Endothelial cell of umbilical vein (primary cell): ENCODE data around the gene LRRK1. TPM values are rescaled to one million over a fixed set of nuclear protein-coding genes. Genes with fewer than 3 reads are reported as not detected.

Source experiments
- BruUV-seq: library from RNA; stranded (reverse); fragments of 400-500 nt; replicated peaks from 2 replicates; lab custom pipeline; 2021; lab: Mats Ljungman, UMichigan
- CTCF ChIA-PET: fragments of 300-600, 350-600 bp; sonication (Branson Sonifier 250); formaldehyde crosslinking; loops from one replicate; lab custom pipeline; 2021; ENCODE audit warnings: antibody characterized with exemption, inconsistent platforms; lab: Charles Lee
- POLR2A ChIA-PET: fragments of 300-600, 350-600 bp; sonication (Branson Sonifier 250); formaldehyde crosslinking; loops from one replicate; lab custom pipeline; 2021; ENCODE audit warnings: antibody characterized with exemption, inconsistent platforms; lab: Charles Lee
- DNase-seq: peaks from one replicate; pipeline ENCODE4 v3.0.0-alpha.2; 2011; ENCODE audit warnings: low read depth, low spot score
- FAIRE-seq: peaks from 2 replicates; lab custom pipeline; 2011; peaks lifted over from hg19 to GRCh38; lab: Jason Lieb, UNC
- H2AFZ ChIP-seq: 2 replicates; pipeline ENCODE4 v1.6.0; 2012; ENCODE audit warnings: low read depth, low read length, control low read depth, inconsistent platforms
- H3K27ac ChIP-seq: 2 replicates; pipeline ENCODE4 v1.5.1; 2011; ENCODE audit warnings: low read depth, mild to moderate bottlenecking, control low read depth, low read length, moderate library complexity; ENCODE audit not compliant: insufficient read depth
- H3K27me3 ChIP-seq, 2 experiments: 2 replicates each; pipeline versions ENCODE4 v1.6.0 to v1.6.1; 2011; ENCODE audit warnings: low read length in 2 of 2, mixed read lengths in 1 of 2; ENCODE audit not compliant: control insufficient read depth in 2 of 2, insufficient read depth in 2 of 2
- H3K36me3 ChIP-seq, 2 experiments: 2 replicates in 1 of 2; 3 replicates in 1 of 2; pipeline ENCODE4 v1.5.1; 2011; ENCODE audit warnings: low read length in 2 of 2, mild to moderate bottlenecking in 1 of 2, moderate library complexity in 1 of 2; ENCODE audit not compliant: control insufficient read depth in 2 of 2, insufficient read depth in 2 of 2; ENCODE audit errors: extremely low read depth in 1 of 2
- H3K4me1 ChIP-seq: 3 replicates; pipeline ENCODE4 v1.5.1; 2011; ENCODE audit warnings: mild to moderate bottlenecking, low read length; ENCODE audit not compliant: control insufficient read depth, insufficient read depth; ENCODE audit errors: extremely low read depth
- H3K4me2 ChIP-seq: 2 replicates; pipeline ENCODE4 v1.6.1; 2011; ENCODE audit warnings: low read length, control low read depth, mixed read lengths; ENCODE audit not compliant: insufficient read depth
- H3K4me3 ChIP-seq, 3 experiments: fragments of 200-600 bp in 1 of 3; sonication (generic), shearing (Covaris generic) in 1 of 3; replicated peaks in 1 of 3; 2 replicates each; pipeline ENCODE4 v1.5.1; 2011 to 2016; ENCODE audit warnings: control low read depth in 3 of 3, low read length in 3 of 3, mild to moderate bottlenecking in 2 of 3, inconsistent platforms in 1 of 3, low read depth in 1 of 3, moderate library complexity in 1 of 3; ENCODE audit not compliant: insufficient read depth in 1 of 3
- H3K79me2 ChIP-seq: 2 replicates; pipeline ENCODE4 v1.6.0; 2012; ENCODE audit warnings: low read length, inconsistent platforms; ENCODE audit not compliant: control insufficient read depth, insufficient read depth
- H3K9ac ChIP-seq: replicated peaks from 2 replicates; pipeline ENCODE3; 2011; ENCODE audit warnings: low read length, control low read depth; ENCODE audit not compliant: insufficient read depth; ENCODE audit errors: extremely low read depth
- H3K9me1 ChIP-seq: replicated peaks from 3 replicates; pipeline ENCODE4 v1.6.0; 2011; ENCODE audit warnings: mild to moderate bottlenecking, low read length; ENCODE audit not compliant: control insufficient read depth, insufficient read depth; ENCODE audit errors: extremely low read depth
- H3K9me3 ChIP-seq: replicated peaks from 2 replicates; pipeline ENCODE4 v1.5.1; 2012; ENCODE audit warnings: low read length, inconsistent platforms; ENCODE audit not compliant: control insufficient read depth, insufficient read depth
- H4K20me1 ChIP-seq: replicated peaks from 2 replicates; pipeline ENCODE3; 2011; ENCODE audit warnings: mild to moderate bottlenecking, low read length; ENCODE audit not compliant: control insufficient read depth, insufficient read depth; ENCODE audit errors: extremely low read depth
- EZH2 ChIP-seq: IDR thresholded peaks from 2 replicates; pipeline ENCODE4 v1.6.1; 2012; ENCODE audit warnings: borderline replicate concordance, low read depth, mild to moderate bottlenecking, moderate library complexity, low read length, inconsistent platforms; ENCODE audit not compliant: severe bottlenecking
- FOS ChIP-seq: IDR thresholded peaks from 2 replicates; pipeline ENCODE4 v1.6.1; 2011; ENCODE audit warnings: mild to moderate bottlenecking, low read length, moderate library complexity, borderline replicate concordance; ENCODE audit not compliant: insufficient read depth
- GATA2 ChIP-seq: IDR thresholded peaks from 2 replicates; pipeline ENCODE4 v1.7.0; 2011; ENCODE audit warnings: low read depth, mild to moderate bottlenecking, moderate library complexity, mixed read lengths, low read length; ENCODE audit not compliant: insufficient read length, insufficient read depth
- JUN ChIP-seq: IDR thresholded peaks from 2 replicates; pipeline ENCODE4 v1.6.1; 2011; ENCODE audit warnings: borderline replicate concordance, low read depth; ENCODE audit not compliant: insufficient read length, insufficient read depth
- MAX ChIP-seq: IDR thresholded peaks from 2 replicates; pipeline ENCODE4 v1.6.1; 2011; ENCODE audit not compliant: insufficient read depth, insufficient read length
- MYC ChIP-seq: IDR thresholded peaks from one replicate; pipeline ENCODE4 v1.6.1; 2011; ENCODE audit warnings: mild to moderate bottlenecking, low read depth, low read length
- POLR2A ChIP-seq: IDR thresholded peaks from 2 replicates; pipeline ENCODE4 v1.6.1; 2012; ENCODE audit warnings: low read depth, mild to moderate bottlenecking, control low read depth, low read length
- POLR2AphosphoS5 ChIP-seq: IDR thresholded peaks from 2 replicates; pipeline ENCODE4 v1.6.1; 2012; ENCODE audit warnings: low read depth, mild to moderate bottlenecking, control low read depth, low read length, moderate library complexity; ENCODE audit not compliant: insufficient read depth
- dilution Hi-C: fragments of 300-500 bp; cut with MboI; formaldehyde crosslinking; loops from one replicate; pipeline ENCODE4 v1.15.0; 2019; ENCODE audit warnings: low sequenced_read_pairs; ENCODE audit not compliant: extremely low pct_ligation_motif_present
- intact Hi-C: fragments of 100-400 bp; cut with micrococcal nuclease; formaldehyde crosslinking; loops from one replicate; pipeline ENCODE4 v1.10.0; 2022
- polyA plus RNA-seq, 4 experiments: library from polyadenylated mRNA; depleted of rRNA in 3 of 4; stranded (reverse) in 3 of 4; unstranded in 1 of 4; fragments of >200 nt; gene quantifications; 2 replicates each; pipeline versions ENCODE4 v1.2.1 to v1.2.3, GENCODE V29; 2011 to 2012; ENCODE audit warnings: missing spikeins in 1 of 4
- total RNA-seq: library from RNA; stranded (reverse); gene quantifications from 2 replicates; pipeline ENCODE4 v1.2.3, GENCODE V29; 2021
- TF ChIP-seq, protein P1 (sequence below), 2 donors: IDR thresholded peaks; 1 replicate in 1 of 2; 2 replicates in 1 of 2; pipeline ENCODE4 v1.5.1; 2011; ENCODE audit warnings: low read length in 2 of 2, mild to moderate bottlenecking in 2 of 2, moderate library complexity in 2 of 2, control low read depth in 1 of 2, inconsistent platforms in 1 of 2, low read depth in 1 of 2; ENCODE audit not compliant: insufficient read depth in 1 of 2; ENCODE audit errors: extremely low read depth in 1 of 2

The LRRK1 gene
- total and polyA plus RNA-seq, 2 donors (not counting 3 experiments of a cell fraction or from before 2014, with no cell fraction given) = 11.0 to 22.1 TPM

DNA sequence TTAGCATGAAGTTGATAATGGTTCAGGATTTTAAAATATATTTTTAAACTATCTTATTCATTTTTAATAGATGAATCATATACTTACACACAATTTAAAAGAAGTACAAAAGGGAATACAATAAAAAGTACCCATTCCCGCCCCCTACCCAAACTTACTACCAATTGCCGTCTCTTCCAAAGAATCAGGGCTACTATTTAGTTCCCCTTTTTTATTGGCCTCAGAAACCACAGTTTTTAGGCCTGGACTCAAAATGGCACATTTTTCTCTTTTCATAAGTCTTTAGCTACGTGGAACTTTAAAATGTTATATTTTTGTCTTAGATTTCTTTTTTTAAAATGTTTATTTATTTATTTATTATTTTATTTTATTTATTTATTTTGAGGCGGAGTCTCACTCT lies 18.0 kb downstream of the LRRK1 start:
- Histone ChIP-seq H3K4me2 (no peak overlapping the region), H3K9ac (no peak overlapping the region), H2AFZ (no peak overlapping the region), H3K4me1 (peaks cover 6% of the 10 kb centered on the region), H4K20me1 (no peaks in the 10 kb centered on the region), H3K27ac (no peak overlapping the region), H3K4me3 (no peak overlapping the region), H3K27me3 (no peaks in the 10 kb centered on the region), H3K9me1 (no peaks in the 10 kb centered on the region), H3K79me2 (peaks cover 2% of the 10 kb centered on the region), H3K36me3 (no peaks in the 10 kb centered on the region), H3K9me3 (no peaks in the 10 kb centered on the region)
- BruUV-seq = no TSS peak
- POLR2A ChIA-PET = no interaction called here
- FAIRE-seq (no peak), DNase-seq (no peak)
- CTCF ChIA-PET = interaction anchor here (1.0 kb wide), 1 partner anchor 71 kb away, joined by 5 read pairs; no protein-coding TSS in a partner anchor
- intact Hi-C loops (no loop called here), dilution Hi-C loops (no loop called here)
- TF ChIP-seq EZH2 (no peak), POLR2AphosphoS5 (no peak), JUN (no peak), MAX (no peak)
- TF ChIP-seq, protein P1, sequence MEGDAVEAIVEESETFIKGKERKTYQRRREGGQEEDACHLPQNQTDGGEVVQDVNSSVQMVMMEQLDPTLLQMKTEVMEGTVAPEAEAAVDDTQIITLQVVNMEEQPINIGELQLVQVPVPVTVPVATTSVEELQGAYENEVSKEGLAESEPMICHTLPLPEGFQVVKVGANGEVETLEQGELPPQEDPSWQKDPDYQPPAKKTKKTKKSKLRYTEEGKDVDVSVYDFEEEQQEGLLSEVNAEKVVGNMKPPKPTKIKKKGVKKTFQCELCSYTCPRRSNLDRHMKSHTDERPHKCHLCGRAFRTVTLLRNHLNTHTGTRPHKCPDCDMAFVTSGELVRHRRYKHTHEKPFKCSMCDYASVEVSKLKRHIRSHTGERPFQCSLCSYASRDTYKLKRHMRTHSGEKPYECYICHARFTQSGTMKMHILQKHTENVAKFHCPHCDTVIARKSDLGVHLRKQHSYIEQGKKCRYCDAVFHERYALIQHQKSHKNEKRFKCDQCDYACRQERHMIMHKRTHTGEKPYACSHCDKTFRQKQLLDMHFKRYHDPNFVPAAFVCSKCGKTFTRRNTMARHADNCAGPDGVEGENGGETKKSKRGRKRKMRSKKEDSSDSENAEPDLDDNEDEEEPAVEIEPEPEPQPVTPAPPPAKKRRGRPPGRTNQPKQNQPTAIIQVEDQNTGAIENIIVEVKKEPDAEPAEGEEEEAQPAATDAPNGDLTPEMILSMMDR (IDR thresholded peaks at IDR 0.05; ENCODE audit: extremely low read depth in 1 of 2, insufficient read depth in 1 of 2, low read depth in 1 of 2, low read length in 2 of 2) = no peak

DNA sequence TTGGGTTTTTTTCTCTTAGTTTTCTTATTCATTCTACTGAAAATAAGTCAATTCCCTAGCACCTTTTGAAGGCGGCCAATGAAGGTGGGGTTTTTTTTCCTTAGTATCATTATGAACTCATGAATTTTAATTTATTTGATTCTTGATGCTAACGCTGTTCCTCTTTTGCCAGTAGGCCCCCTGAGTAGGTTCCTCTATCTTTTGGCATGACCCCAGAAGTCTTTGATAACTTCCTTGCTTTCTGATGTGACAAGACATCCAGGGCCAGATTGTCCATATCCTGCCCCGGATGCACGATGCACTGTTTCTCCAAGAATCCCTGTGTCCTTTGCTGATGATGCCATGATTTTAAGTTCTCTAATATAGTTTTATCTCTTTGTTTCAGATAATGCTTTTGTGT lies 20.6 kb downstream of the LRRK1 start:
- ChIA-PET CTCF (no interaction called here), POLR2A (no interaction called here)
- H2AFZ ChIP-seq = no peak overlapping the region
- H3K4me1 ChIP-seq = no peaks in the 10 kb centered on the region
- H3K9me1 ChIP-seq = no peaks in the 10 kb centered on the region
- no peaks in the 10 kb centered on the region for H3K9me3 ChIP-seq
- intact Hi-C loops = no loop called here
- H3K27ac ChIP-seq = no peak overlapping the region
- no peak for TF ChIP-seq GATA2
- TF ChIP-seq POLR2AphosphoS5 = no peak
- TF ChIP-seq, protein P1 (IDR thresholded peaks at IDR 0.05; ENCODE audit: extremely low read depth in 1 of 2, insufficient read depth in 1 of 2, low read depth in 1 of 2, low read length in 2 of 2) = no peak
- no peak for TF ChIP-seq JUN
- TF ChIP-seq MYC = no peak
- no peak for TF ChIP-seq MAX
- no peak for TF ChIP-seq EZH2
- no peak for TF ChIP-seq FOS
- TF ChIP-seq POLR2A = no peak
- peaks cover 2% of the 10 kb centered on the region for H3K79me2 ChIP-seq
- no peaks in the 10 kb centered on the region for H4K20me1 ChIP-seq
- FAIRE-seq (no peak), DNase-seq (no peak)
- H3K4me2 ChIP-seq = no peak overlapping the region
- BruUV-seq = no TSS peak
- H3K36me3 ChIP-seq = no peaks in the 10 kb centered on the region
- H3K27me3 ChIP-seq = no peaks in the 10 kb centered on the region
- dilution Hi-C loops = no loop called here
- H3K9ac ChIP-seq = no peak overlapping the region
- no peak overlapping the region for H3K4me3 ChIP-seq
